Calu3 (cell line): Measurements from ENCODE around the gene NOXO1. TPM values are rescaled to one million over a fixed set of nuclear protein-coding genes. Genes with fewer than 3 reads are reported as not detected.
A peak's percentile ranks its signal among the peaks of the same experiment; 100 is the strongest.

Experiments
- BruUV-seq: library from RNA; stranded (reverse); fragments of 400-500 nt; replicated peaks from 2 replicates; lab custom pipeline; 2021; lab: Mats Ljungman, UMichigan
- CTCF ChIA-PET: fragments of 300-600 bp; sonication (Branson Sonifier 250); formaldehyde crosslinking; loops from one replicate; lab custom pipeline; 2022; ENCODE audit warnings: antibody characterized with exemption; lab: Charles Lee
- DNase-seq: peaks from one replicate; pipeline ENCODE4 v3.0.0; 2022
- H3K27ac Mint-ChIP-seq: one replicate; pipeline ENCODE4 v1.8.0; 2022; ENCODE audit warnings: mixed read lengths; ENCODE audit not compliant: unreplicated experiment
- H3K27me3 Mint-ChIP-seq: one replicate; pipeline ENCODE4 v1.8.0; 2022; ENCODE audit warnings: mixed read lengths; ENCODE audit not compliant: unreplicated experiment
- H3K36me3 Mint-ChIP-seq: one replicate; pipeline ENCODE4 v1.8.0; 2022; ENCODE audit warnings: mild to moderate bottlenecking, moderate library complexity, mixed read lengths; ENCODE audit not compliant: insufficient read depth, unreplicated experiment
- H3K4me1 Mint-ChIP-seq: one replicate; pipeline ENCODE4 v1.8.0; 2022; ENCODE audit warnings: mild to moderate bottlenecking, low read depth, mixed read lengths; ENCODE audit not compliant: unreplicated experiment
- H3K4me3 Mint-ChIP-seq: one replicate; pipeline ENCODE4 v1.8.0; 2022; ENCODE audit warnings: mild to moderate bottlenecking, low read depth, moderate library complexity, mixed read lengths; ENCODE audit not compliant: unreplicated experiment
- H3K9me3 Mint-ChIP-seq: one replicate; pipeline ENCODE4 v1.8.0; 2022; ENCODE audit warnings: low read depth, mixed read lengths; ENCODE audit not compliant: unreplicated experiment
- intact Hi-C: fragments of 100-400 bp; cut with micrococcal nuclease; formaldehyde crosslinking; loops from one replicate; pipeline ENCODE4 v1.10.0; 2022; ENCODE audit not compliant: unreplicated experiment
- total RNA-seq: library from RNA; stranded (reverse); gene quantifications from 2 replicates; pipeline ENCODE4 v1.2.3, GENCODE V29; 2022
- TF ChIP-seq, protein P1 (sequence below): fragments of 200-600 bp; IDR thresholded peaks from one replicate; pipeline ENCODE4 v1.8.0; 2022; ENCODE audit warnings: antibody characterized with exemption; ENCODE audit not compliant: unreplicated experiment

Gene NOXO1
- total RNA-seq, 1 experiment from 2014 or later = 11.8 TPM

DNA sequence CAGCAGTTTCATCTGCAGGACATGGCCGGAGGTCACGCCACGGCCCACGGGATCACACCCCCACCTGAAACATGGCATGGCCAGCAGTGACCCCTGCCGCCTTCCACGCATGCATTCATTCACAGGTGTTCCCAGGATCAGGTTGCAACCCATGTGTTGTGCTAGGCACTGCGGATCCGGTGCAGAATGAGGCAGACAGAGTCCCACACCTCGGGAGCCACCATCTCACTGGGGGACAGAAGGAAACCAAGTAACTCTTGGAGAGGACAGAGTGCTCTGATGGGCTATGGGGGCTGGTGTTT lies 33.9 kb downstream of the NOXO1 start:
- no peaks in the 10 kb centered on the region for H3K4me1 Mint-ChIP-seq
- no peak for DNase-seq
- no peak overlapping the region for H3K4me3 Mint-ChIP-seq
- CTCF ChIA-PET = no interaction called here
- intact Hi-C loops = no loop called here
- no peaks in the 10 kb centered on the region for H3K9me3 Mint-ChIP-seq
- BruUV-seq = no TSS peak
- TF ChIP-seq, protein P1, sequence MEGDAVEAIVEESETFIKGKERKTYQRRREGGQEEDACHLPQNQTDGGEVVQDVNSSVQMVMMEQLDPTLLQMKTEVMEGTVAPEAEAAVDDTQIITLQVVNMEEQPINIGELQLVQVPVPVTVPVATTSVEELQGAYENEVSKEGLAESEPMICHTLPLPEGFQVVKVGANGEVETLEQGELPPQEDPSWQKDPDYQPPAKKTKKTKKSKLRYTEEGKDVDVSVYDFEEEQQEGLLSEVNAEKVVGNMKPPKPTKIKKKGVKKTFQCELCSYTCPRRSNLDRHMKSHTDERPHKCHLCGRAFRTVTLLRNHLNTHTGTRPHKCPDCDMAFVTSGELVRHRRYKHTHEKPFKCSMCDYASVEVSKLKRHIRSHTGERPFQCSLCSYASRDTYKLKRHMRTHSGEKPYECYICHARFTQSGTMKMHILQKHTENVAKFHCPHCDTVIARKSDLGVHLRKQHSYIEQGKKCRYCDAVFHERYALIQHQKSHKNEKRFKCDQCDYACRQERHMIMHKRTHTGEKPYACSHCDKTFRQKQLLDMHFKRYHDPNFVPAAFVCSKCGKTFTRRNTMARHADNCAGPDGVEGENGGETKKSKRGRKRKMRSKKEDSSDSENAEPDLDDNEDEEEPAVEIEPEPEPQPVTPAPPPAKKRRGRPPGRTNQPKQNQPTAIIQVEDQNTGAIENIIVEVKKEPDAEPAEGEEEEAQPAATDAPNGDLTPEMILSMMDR = no peak
- H3K36me3 Mint-ChIP-seq = peaks cover 22% of the 10 kb centered on the region
- H3K27me3 Mint-ChIP-seq = no peaks in the 10 kb centered on the region
- H3K27ac Mint-ChIP-seq = no peak overlapping the region

DNA sequence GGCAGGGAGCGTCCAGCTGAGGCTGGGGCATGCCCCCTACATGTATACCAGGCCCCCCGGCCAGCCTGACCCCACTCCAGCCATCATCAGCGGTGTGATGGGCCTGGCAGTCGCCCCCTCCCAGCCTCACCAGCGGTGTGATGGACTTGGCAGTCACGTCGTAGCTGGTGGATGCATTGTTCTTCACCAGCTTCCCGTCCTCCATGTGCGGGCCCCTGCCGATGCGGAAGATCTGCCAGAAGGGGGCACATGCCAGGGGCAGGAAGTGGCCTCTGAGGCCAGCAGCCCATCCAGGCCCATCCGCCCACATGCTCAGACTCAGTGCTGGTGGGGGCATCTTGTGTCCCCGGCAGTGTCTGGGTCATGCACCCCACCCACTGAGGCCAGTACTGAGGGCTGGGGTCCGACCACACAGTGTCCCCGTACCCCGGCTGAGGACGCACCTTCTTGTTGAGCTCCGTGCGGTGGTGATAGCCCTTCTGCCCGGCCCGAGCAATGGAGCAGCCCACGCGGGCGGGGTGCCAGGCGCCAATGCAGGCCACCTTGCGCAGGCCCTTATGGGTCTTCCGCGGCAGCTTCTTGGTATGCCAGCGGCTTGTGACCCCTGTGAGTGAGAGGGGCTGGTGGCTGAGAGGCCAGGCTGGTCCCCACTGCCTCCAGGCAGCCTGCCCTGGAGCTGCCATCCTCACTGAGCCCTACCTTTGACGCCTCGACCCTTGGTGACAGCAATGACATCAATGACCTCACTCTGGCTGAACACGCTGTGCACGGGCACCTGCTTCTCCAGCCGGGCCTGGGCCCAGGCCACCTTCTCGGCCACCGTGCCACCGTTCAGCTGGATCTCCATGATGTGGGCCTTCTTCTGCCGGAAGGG lies 34.5 kb downstream of the NOXO1 start:
- TF ChIP-seq, protein P1 = no peak
- Mint-ChIP-seq H3K4me3 (no peak overlapping the region), H3K27ac (no peak overlapping the region), H3K27me3 (no peaks in the 10 kb centered on the region), H3K4me1 (peaks cover 2% of the 10 kb centered on the region), H3K36me3 (peaks cover 28% of the 10 kb centered on the region), H3K9me3 (no peaks in the 10 kb centered on the region)
- no TSS peak for BruUV-seq
- no peak for DNase-seq
- intact Hi-C loops = no loop called here
- CTCF ChIA-PET = no interaction called here

DNA sequence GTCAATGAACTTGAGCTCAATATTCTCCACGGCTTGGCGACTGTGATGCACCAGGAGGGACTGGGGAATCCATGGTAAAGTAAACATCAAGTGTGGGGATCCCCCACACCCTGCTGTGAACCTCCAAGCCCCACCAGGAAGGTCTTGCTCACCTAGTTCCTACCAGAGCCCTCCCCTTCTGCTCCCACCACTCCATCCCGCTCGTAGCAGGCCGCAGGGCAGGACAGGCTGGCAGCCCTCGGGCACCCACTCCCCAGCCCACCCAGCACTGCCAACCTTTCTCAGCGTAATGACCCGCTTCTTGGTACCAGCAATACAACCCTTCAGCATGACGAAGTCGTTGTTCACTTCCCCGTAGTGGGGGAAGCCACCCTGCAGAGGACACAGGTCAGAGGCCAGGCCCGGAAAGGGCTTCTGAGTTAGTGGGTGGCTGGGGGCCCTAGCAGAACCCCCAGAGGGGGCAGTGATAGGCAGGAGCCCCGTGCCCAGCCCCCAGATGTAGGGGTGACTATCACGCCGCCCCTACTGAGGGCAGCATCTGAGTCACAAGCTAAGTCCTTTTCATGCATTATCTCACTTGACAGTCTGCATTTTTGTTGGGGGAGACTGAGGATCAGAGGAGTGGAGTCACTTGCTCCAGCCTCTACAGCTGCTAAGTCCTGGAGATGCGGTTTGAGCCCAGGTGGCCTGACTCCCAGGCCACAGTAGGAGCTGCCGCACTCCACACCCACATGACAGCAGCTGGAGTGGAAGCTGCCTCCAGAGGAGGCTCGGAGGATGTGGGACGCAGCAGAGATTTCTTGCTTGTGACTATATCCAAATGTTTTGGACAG lies 35.5 kb downstream of the NOXO1 start:
- TF ChIP-seq, protein P1 = no peak
- Mint-ChIP-seq H3K27me3 (no peaks in the 10 kb centered on the region), H3K36me3 (peaks cover 31% of the 10 kb centered on the region), H3K4me1 (peaks cover 8% of the 10 kb centered on the region), H3K9me3 (no peaks in the 10 kb centered on the region), H3K27ac (no peak overlapping the region), H3K4me3 (no peak overlapping the region)
- intact Hi-C loops = no loop called here
- no peak for DNase-seq
- no TSS peak for BruUV-seq
- CTCF ChIA-PET = no interaction called here

DNA sequence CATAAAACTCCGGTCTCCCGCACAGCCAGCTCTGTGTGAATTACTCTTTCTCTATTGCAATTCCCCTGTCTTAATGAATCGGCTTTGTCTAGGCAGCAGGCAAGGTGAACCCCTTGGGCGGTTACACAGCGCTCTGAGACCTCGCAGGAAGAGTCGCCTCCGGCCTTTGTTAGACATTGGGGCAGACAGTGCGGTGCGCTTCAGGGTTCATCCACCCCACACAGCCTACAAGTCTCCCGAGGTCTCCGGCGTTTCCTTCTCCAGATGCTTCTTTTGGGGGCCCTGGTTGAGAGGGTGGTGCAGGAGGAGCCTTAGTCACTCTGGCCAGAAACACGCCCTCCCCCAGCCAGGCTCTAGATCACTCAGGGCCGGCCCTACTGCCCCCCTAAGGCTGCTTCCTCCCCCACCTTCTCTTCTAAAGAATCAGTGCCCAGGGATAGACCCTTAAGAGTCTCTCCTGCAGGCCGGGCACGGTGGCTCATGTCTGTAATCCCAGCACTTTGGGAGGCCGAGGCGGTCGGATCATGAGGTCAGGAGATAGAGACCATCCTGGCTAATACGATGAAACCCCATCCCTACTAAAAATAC lies 36.6 kb downstream of the NOXO1 start:
- Mint-ChIP-seq H3K27ac (no peak overlapping the region), H3K9me3 (no peaks in the 10 kb centered on the region), H3K36me3 (peaks cover 31% of the 10 kb centered on the region), H3K27me3 (no peaks in the 10 kb centered on the region), H3K4me3 (peak overlapping the region; percentile 99), H3K4me1 (peaks cover 8% of the 10 kb centered on the region)
- CTCF ChIA-PET = no interaction called here
- no peak for DNase-seq
- TF ChIP-seq, protein P1 = no peak
- intact Hi-C loops = no loop called here
- no TSS peak for BruUV-seq
